ENCODE measurements around the gene FRMD6.

The FRMD6 gene

GRCh38 chr14:51613416-51613815 lies 38.3 kb upstream of the FRMD6 start:
- Histone ChIP-seq H3K9ac (ENCODE audit: low read depth in 1 of 2, low read length in 2 of 2) (no peak overlapping the region), H3K36me3 (ENCODE audit: control insufficient read depth in 1 of 2, insufficient read depth in 2 of 2, low read length in 2 of 2) (no peaks in the 10 kb centered on the region), H3K27ac (ENCODE audit: low read depth, low read length) (no peak overlapping the region), H3K4me3 (ENCODE audit: low read depth in 1 of 2, low read length in 2 of 2) (no peak overlapping the region), H3K4me1 (ENCODE audit: control insufficient read depth in 1 of 2, insufficient read depth in 2 of 2, low read length in 2 of 2) (no peaks in the 10 kb centered on the region), H3K9me3 (ENCODE audit: control insufficient read depth in 1 of 2, low read length in 2 of 2) (no peaks in the 10 kb centered on the region), H3K27me3 (ENCODE audit: control insufficient read depth in 1 of 2, insufficient read depth in 2 of 2, low read length in 2 of 2) (peaks cover 0 to 1% of the 10 kb centered on the region in 2 donors)

- no peaks in the 10 kb centered on the region for H3K4me1 ChIP-seq (ENCODE audit: control insufficient read depth in 1 of 2, insufficient read depth in 2 of 2, low read length in 2 of 2)
- H3K4me3 ChIP-seq (ENCODE audit: low read depth in 1 of 2, low read length in 2 of 2), result no peak overlapping the region
- no peak overlapping the region for H3K27ac ChIP-seq (ENCODE audit: low read depth, low read length)
Measured at GRCh38 chr14:51614707-51615106, 37.0 kb upstream of the FRMD6 start.

GRCh38 chr14:51616256-51616655 lies 35.5 kb upstream of the FRMD6 start:
- Histone ChIP-seq H3K27ac (ENCODE audit: low read depth, low read length) (no peak overlapping the region), H3K4me1 (ENCODE audit: control insufficient read depth in 1 of 2, insufficient read depth in 2 of 2, low read length in 2 of 2) (no peaks in the 10 kb centered on the region), H3K36me3 (ENCODE audit: control insufficient read depth in 1 of 2, insufficient read depth in 2 of 2, low read length in 2 of 2) (no peaks in the 10 kb centered on the region), H3K27me3 (ENCODE audit: control insufficient read depth in 1 of 2, insufficient read depth in 2 of 2, low read length in 2 of 2) (no peaks in the 10 kb centered on the region), H3K9ac (ENCODE audit: low read depth in 1 of 2, low read length in 2 of 2) (no peak overlapping the region), H3K9me3 (ENCODE audit: control insufficient read depth in 1 of 2, low read length in 2 of 2) (no peaks in the 10 kb centered on the region), H3K4me3 (ENCODE audit: low read depth in 1 of 2, low read length in 2 of 2) (no peak overlapping the region)

More at GRCh38 chr14:51614707-51615106, 37.0 kb upstream of the FRMD6 start:
- H3K9me3 ChIP-seq (ENCODE audit: control insufficient read depth in 1 of 2, low read length in 2 of 2), result no peaks in the 10 kb centered on the region
- H3K36me3 ChIP-seq (ENCODE audit: control insufficient read depth in 1 of 2, insufficient read depth in 2 of 2, low read length in 2 of 2), result no peaks in the 10 kb centered on the region
- H3K27me3 ChIP-seq (ENCODE audit: control insufficient read depth in 1 of 2, insufficient read depth in 2 of 2, low read length in 2 of 2), result no peaks in the 10 kb centered on the region
- H3K9ac ChIP-seq (ENCODE audit: low read depth in 1 of 2, low read length in 2 of 2), result no peak overlapping the region

GRCh38 chr14:51616724-51617409 lies 34.8 kb upstream of the FRMD6 start:
- no peak overlapping the region for H3K27ac ChIP-seq (ENCODE audit: low read depth, low read length)
- H3K9me3 ChIP-seq (ENCODE audit: control insufficient read depth in 1 of 2, low read length in 2 of 2), result no peaks in the 10 kb centered on the region

GRCh38 chr14:51619561-51619960 lies 32.1 kb upstream of the FRMD6 start:
- Histone ChIP-seq H3K36me3 (ENCODE audit: control insufficient read depth in 1 of 2, insufficient read depth in 2 of 2, low read length in 2 of 2) (no peaks in the 10 kb centered on the region), H3K4me3 (ENCODE audit: low read depth in 1 of 2, low read length in 2 of 2) (no peak overlapping the region), H3K9ac (ENCODE audit: low read depth in 1 of 2, low read length in 2 of 2) (no peak overlapping the region), H3K4me1 (ENCODE audit: control insufficient read depth in 1 of 2, insufficient read depth in 2 of 2, low read length in 2 of 2) (no peaks in the 10 kb centered on the region), H3K27ac (ENCODE audit: low read depth, low read length) (no peak overlapping the region), H3K9me3 (ENCODE audit: control insufficient read depth in 1 of 2, low read length in 2 of 2) (no peaks in the 10 kb centered on the region), H3K27me3 (ENCODE audit: control insufficient read depth in 1 of 2, insufficient read depth in 2 of 2, low read length in 2 of 2) (no peaks in the 10 kb centered on the region)

More at GRCh38 chr14:51616724-51617409, 34.8 kb upstream of the FRMD6 start:
- no peaks in the 10 kb centered on the region for H3K36me3 ChIP-seq (ENCODE audit: control insufficient read depth in 1 of 2, insufficient read depth in 2 of 2, low read length in 2 of 2)
- no peak overlapping the region for H3K9ac ChIP-seq (ENCODE audit: low read depth in 1 of 2, low read length in 2 of 2)
- no peak overlapping the region for H3K4me3 ChIP-seq (ENCODE audit: low read depth in 1 of 2, low read length in 2 of 2)
- H3K4me1 ChIP-seq (ENCODE audit: control insufficient read depth in 1 of 2, insufficient read depth in 2 of 2, low read length in 2 of 2), result no peaks in the 10 kb centered on the region
- no peaks in the 10 kb centered on the region for H3K27me3 ChIP-seq (ENCODE audit: control insufficient read depth in 1 of 2, insufficient read depth in 2 of 2, low read length in 2 of 2)

GRCh38 chr14:51620056-51620455 lies 31.7 kb upstream of the FRMD6 start:
- Histone ChIP-seq H3K9me3 (ENCODE audit: control insufficient read depth in 1 of 2, low read length in 2 of 2) (no peaks in the 10 kb centered on the region), H3K9ac (ENCODE audit: low read depth in 1 of 2, low read length in 2 of 2) (no peak overlapping the region), H3K4me1 (ENCODE audit: control insufficient read depth in 1 of 2, insufficient read depth in 2 of 2, low read length in 2 of 2) (no peaks in the 10 kb centered on the region), H3K27me3 (ENCODE audit: control insufficient read depth in 1 of 2, insufficient read depth in 2 of 2, low read length in 2 of 2) (no peaks in the 10 kb centered on the region), H3K36me3 (ENCODE audit: control insufficient read depth in 1 of 2, insufficient read depth in 2 of 2, low read length in 2 of 2) (no peaks in the 10 kb centered on the region), H3K27ac (ENCODE audit: low read depth, low read length) (no peak overlapping the region), H3K4me3 (ENCODE audit: low read depth in 1 of 2, low read length in 2 of 2) (no peak overlapping the region)

- no peaks in the 10 kb centered on the region for H3K36me3 ChIP-seq (ENCODE audit: control insufficient read depth in 1 of 2, insufficient read depth in 2 of 2, low read length in 2 of 2)
- no peaks in the 10 kb centered on the region for H3K27me3 ChIP-seq (ENCODE audit: control insufficient read depth in 1 of 2, insufficient read depth in 2 of 2, low read length in 2 of 2)
- no peak overlapping the region for H3K27ac ChIP-seq (ENCODE audit: low read depth, low read length)
- no peaks in the 10 kb centered on the region for H3K4me1 ChIP-seq (ENCODE audit: control insufficient read depth in 1 of 2, insufficient read depth in 2 of 2, low read length in 2 of 2)
- H3K9ac ChIP-seq (ENCODE audit: low read depth in 1 of 2, low read length in 2 of 2), result no peak overlapping the region
- H3K9me3 ChIP-seq (ENCODE audit: control insufficient read depth in 1 of 2, low read length in 2 of 2), result no peaks in the 10 kb centered on the region
- H3K4me3 ChIP-seq (ENCODE audit: low read depth in 1 of 2, low read length in 2 of 2), result no peak overlapping the region
Measured at GRCh38 chr14:51621654-51622053, 30.1 kb upstream of the FRMD6 start.

GRCh38 chr14:51622376-51622775 lies 29.3 kb upstream of the FRMD6 start:
- no peak overlapping the region for H3K4me3 ChIP-seq (ENCODE audit: low read depth in 1 of 2, low read length in 2 of 2)
- H3K9ac ChIP-seq (ENCODE audit: low read depth in 1 of 2, low read length in 2 of 2), result no peak overlapping the region

GRCh38 chr14:51624955-51625569 lies 26.6 kb upstream of the FRMD6 start:
- H3K4me3 ChIP-seq (ENCODE audit: low read depth in 1 of 2, low read length in 2 of 2), result no peak overlapping the region
- no peaks in the 10 kb centered on the region for H3K4me1 ChIP-seq (ENCODE audit: control insufficient read depth in 1 of 2, insufficient read depth in 2 of 2, low read length in 2 of 2)
- no peak overlapping the region for H3K9ac ChIP-seq (ENCODE audit: low read depth in 1 of 2, low read length in 2 of 2)
- H3K36me3 ChIP-seq (ENCODE audit: control insufficient read depth in 1 of 2, insufficient read depth in 2 of 2, low read length in 2 of 2), result no peaks in the 10 kb centered on the region
- H3K27ac ChIP-seq (ENCODE audit: low read depth, low read length), result no peak overlapping the region
- H3K27me3 ChIP-seq (ENCODE audit: control insufficient read depth in 1 of 2, insufficient read depth in 2 of 2, low read length in 2 of 2), result no peaks in the 10 kb centered on the region
- no peaks in the 10 kb centered on the region for H3K9me3 ChIP-seq (ENCODE audit: control insufficient read depth in 1 of 2, low read length in 2 of 2)

More at GRCh38 chr14:51622376-51622775, 29.3 kb upstream of the FRMD6 start:
- Histone ChIP-seq H3K36me3 (ENCODE audit: control insufficient read depth in 1 of 2, insufficient read depth in 2 of 2, low read length in 2 of 2) (no peaks in the 10 kb centered on the region), H3K9me3 (ENCODE audit: control insufficient read depth in 1 of 2, low read length in 2 of 2) (no peaks in the 10 kb centered on the region), H3K27me3 (ENCODE audit: control insufficient read depth in 1 of 2, insufficient read depth in 2 of 2, low read length in 2 of 2) (no peaks in the 10 kb centered on the region), H3K27ac (ENCODE audit: low read depth, low read length) (no peak overlapping the region), H3K4me1 (ENCODE audit: control insufficient read depth in 1 of 2, insufficient read depth in 2 of 2, low read length in 2 of 2) (no peaks in the 10 kb centered on the region)

GRCh38 chr14:51626185-51626584 lies 25.5 kb upstream of the FRMD6 start:
- Histone ChIP-seq H3K27me3 (ENCODE audit: control insufficient read depth in 1 of 2, insufficient read depth in 2 of 2, low read length in 2 of 2) (no peaks in the 10 kb centered on the region), H3K4me3 (ENCODE audit: low read depth in 1 of 2, low read length in 2 of 2) (no peak overlapping the region), H3K4me1 (ENCODE audit: control insufficient read depth in 1 of 2, insufficient read depth in 2 of 2, low read length in 2 of 2) (no peaks in the 10 kb centered on the region), H3K36me3 (ENCODE audit: control insufficient read depth in 1 of 2, insufficient read depth in 2 of 2, low read length in 2 of 2) (no peaks in the 10 kb centered on the region), H3K9ac (ENCODE audit: low read depth in 1 of 2, low read length in 2 of 2) (no peak overlapping the region), H3K9me3 (ENCODE audit: control insufficient read depth in 1 of 2, low read length in 2 of 2) (no peaks in the 10 kb centered on the region), H3K27ac (ENCODE audit: low read depth, low read length) (no peak overlapping the region)
